HCT116 (cell line): ENCODE data around the gene FLT3LG.

Experiments used
- EZH2 ChIP-seq: fragments of 200-600 bp; sonication (generic); IDR thresholded peaks from 2 replicates; pipeline ENCODE4 v1.6.1; 2017; ENCODE audit warnings: antibody characterized with exemption, mixed run types
- ZNF274 ChIP-seq: fragments of 200-500 bp; sonication (Bioruptor generic); IDR thresholded peaks from 2 replicates; pipeline ENCODE4 v1.6.1; 2014; ENCODE audit warnings: mild to moderate bottlenecking, low read depth, low read length, inconsistent platforms
- TF ChIP-seq, protein P1 (sequence below), 3 experiments: fragments of 200-600 bp in 1 of 3; sonication (generic) in 1 of 3; IDR thresholded peaks in 2 of 3; conservative IDR thresholded peaks in 1 of 3; 2 replicates each; pipeline ENCODE4 v1.5.1; 2012 to 2017; ENCODE audit warnings: low read depth in 2 of 3, low read length in 2 of 3, antibody characterized with exemption in 1 of 3, borderline replicate concordance in 1 of 3, control low read depth in 1 of 3, mild to moderate bottlenecking in 1 of 3, mixed read lengths in 1 of 3, mixed run types in 1 of 3, moderate library complexity in 1 of 3; ENCODE audit not compliant: insufficient read depth in 1 of 3

DNA sequence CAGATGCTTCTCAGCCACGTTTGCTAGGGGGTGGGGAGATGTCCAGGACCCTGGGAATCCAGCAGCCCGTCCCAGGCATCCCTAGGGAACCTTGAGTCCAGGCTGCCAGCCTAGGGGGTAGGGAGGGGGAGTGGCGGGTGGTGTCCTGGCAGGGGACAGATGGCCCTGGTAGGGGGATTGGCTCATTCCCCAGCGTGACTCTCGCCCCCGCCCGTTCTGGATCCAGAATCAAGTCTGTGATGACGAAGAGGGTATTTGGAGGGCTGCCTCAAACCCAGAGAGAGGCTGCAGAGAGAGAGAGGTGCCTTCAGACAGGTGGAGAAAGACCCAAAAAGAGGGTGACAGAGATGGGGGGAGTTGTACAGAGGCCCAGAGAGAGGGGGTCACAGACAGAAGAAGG, 36.8 kb upstream of the FLT3LG start:
- TF ChIP-seq, protein P1, sequence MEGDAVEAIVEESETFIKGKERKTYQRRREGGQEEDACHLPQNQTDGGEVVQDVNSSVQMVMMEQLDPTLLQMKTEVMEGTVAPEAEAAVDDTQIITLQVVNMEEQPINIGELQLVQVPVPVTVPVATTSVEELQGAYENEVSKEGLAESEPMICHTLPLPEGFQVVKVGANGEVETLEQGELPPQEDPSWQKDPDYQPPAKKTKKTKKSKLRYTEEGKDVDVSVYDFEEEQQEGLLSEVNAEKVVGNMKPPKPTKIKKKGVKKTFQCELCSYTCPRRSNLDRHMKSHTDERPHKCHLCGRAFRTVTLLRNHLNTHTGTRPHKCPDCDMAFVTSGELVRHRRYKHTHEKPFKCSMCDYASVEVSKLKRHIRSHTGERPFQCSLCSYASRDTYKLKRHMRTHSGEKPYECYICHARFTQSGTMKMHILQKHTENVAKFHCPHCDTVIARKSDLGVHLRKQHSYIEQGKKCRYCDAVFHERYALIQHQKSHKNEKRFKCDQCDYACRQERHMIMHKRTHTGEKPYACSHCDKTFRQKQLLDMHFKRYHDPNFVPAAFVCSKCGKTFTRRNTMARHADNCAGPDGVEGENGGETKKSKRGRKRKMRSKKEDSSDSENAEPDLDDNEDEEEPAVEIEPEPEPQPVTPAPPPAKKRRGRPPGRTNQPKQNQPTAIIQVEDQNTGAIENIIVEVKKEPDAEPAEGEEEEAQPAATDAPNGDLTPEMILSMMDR (IDR thresholded peaks at IDR 0.05 in 2 of 3, conservative IDR thresholded peaks at IDR 0.05 in 1 of 3; ENCODE audit: borderline replicate concordance in 1 of 3, insufficient read depth in 1 of 3, low read depth in 2 of 3, low read length in 2 of 3) = no peak
- TF ChIP-seq ZNF274 = no peak
- no peak for TF ChIP-seq EZH2
